GM23338 (cell line): ENCODE measurements around the gene TASL. TPM values are rescaled to one million over a fixed set of nuclear protein-coding genes. Genes with fewer than 3 reads are reported as not detected.

Experiments used
- polyA plus RNA-seq: library from polyadenylated mRNA; unstranded; fragments of >200 nt; fragmentation: Nextera tagmentation; extraction: Ambion mirVana; gene quantifications from 2 replicates; pipeline ENCODE4 v1.2.1, GENCODE V29; 2016
- small RNA-seq: library from RNA; depleted of rRNA; stranded (forward); fragments of <200 nt; gene quantifications from one replicate; pipeline ENCODE3, GENCODE V24; 2014; ENCODE audit warnings: low replicate concordance
- total RNA-seq: library from RNA; depleted of rRNA; stranded (reverse); fragments of >200 nt; shearing (Covaris generic); gene quantifications from 2 replicates; pipeline ENCODE4 v1.2.3, GENCODE V29; 2014; rRNA removed

The TASL gene
- total and polyA plus RNA-seq, 2 experiments from 2014 or later: not detected

Small RNA genes lying within 50 kb of the gene (small RNA-seq; reads per million reads assigned to genes)
- gene CKS1BP6: not detected

Other genes with a start within 250 kb of the TASL start
- gene GK, start 75.7 kb upstream of the TASL start, total RNA-seq: 7.3 and 8.4 TPM in 2 replicates
- gene GK, start 75.7 kb upstream of the TASL start, polyA plus RNA-seq: 10.6 and 10.8 TPM in 2 replicates